Vagina (tissue), 2 donors: ENCODE measurements around the gene CATSPERB.

Source experiments
- CTCF ChIP-seq, 3 experiments: fragments of 450-650 bp in 2 of 3; fragments of 200-600 bp in 1 of 3; sonication (generic) in 1 of 3; IDR thresholded peaks; one replicate each; pipeline ENCODE4 v1.5.1; 2017 to 2019; ENCODE audit warnings: antibody characterized with exemption in 3 of 3, mild to moderate bottlenecking in 2 of 3, moderate library complexity in 2 of 3
- POLR2A ChIP-seq, 2 donors: fragments of 450-650 bp; IDR thresholded peaks; one replicate each; pipeline ENCODE4 v1.6.1; 2017; ENCODE audit warnings: antibody characterized with exemption in 2 of 2, mild to moderate bottlenecking in 2 of 2, moderate library complexity in 2 of 2

- TF ChIP-seq CTCF (IDR thresholded peaks at IDR 0.05), result no peak
- TF ChIP-seq POLR2A (IDR thresholded peaks at IDR 0.05), result no peak
Observed at GRCh38 chr14:91774140-91775096, 42.5 kb upstream of the CATSPERB start.
